H1 (cell line): ENCODE data around the gene USP6. TPM values are rescaled to one million over a fixed set of nuclear protein-coding genes. Genes with fewer than 3 reads are reported as not detected.

ENCODE experiments used
- CTCF ChIA-PET: fragments of 300-600 bp; sonication (Branson Sonifier 250); formaldehyde crosslinking; loops from one replicate; lab custom pipeline; 2021; ENCODE audit not compliant: partially characterized antibody; lab: Charles Lee
- POLR2A ChIA-PET: fragments of 300-600 bp; sonication (Branson Sonifier 250); formaldehyde crosslinking; loops from one replicate; lab custom pipeline; 2021; ENCODE audit warnings: inconsistent platforms; ENCODE audit not compliant: partially characterized antibody; lab: Charles Lee
- DNase-seq, 2 experiments: peaks; one replicate each; pipeline versions ENCODE4 v3.0.0 to v3.0.0-alpha.2; 2010 to 2022; ENCODE audit warnings: low spot score in 2 of 2, low read depth in 1 of 2, mixed read lengths in 1 of 2
- FAIRE-seq: peaks from 2 replicates; lab custom pipeline; 2011; peaks lifted over from hg19 to GRCh38; lab: Jason Lieb, UNC
- H2AFZ ChIP-seq: 2 replicates; pipeline ENCODE4 v1.8.1; 2012; ENCODE audit warnings: low read length, inconsistent platforms
- H2AK5ac ChIP-seq: 2 replicates; pipeline ENCODE4 v1.6.1; 2013; ENCODE audit warnings: low read depth, low read length
- H2BK120ac ChIP-seq: replicated peaks from 2 replicates; pipeline ENCODE3; 2013; ENCODE audit warnings: low read depth, low read length, inconsistent platforms
- H2BK12ac ChIP-seq: 2 replicates; pipeline ENCODE4 v1.6.1; 2013; ENCODE audit warnings: low read depth, low read length
- H2BK15ac ChIP-seq: 2 replicates; pipeline ENCODE4 v1.6.1; 2013; ENCODE audit warnings: low read length
- H2BK20ac ChIP-seq: 2 replicates; pipeline ENCODE4 v1.6.1; 2013; ENCODE audit warnings: low read length
- H2BK5ac ChIP-seq: 2 replicates; pipeline ENCODE4 v1.6.1; 2013; ENCODE audit warnings: low read depth, low read length
- H3K14ac ChIP-seq: 2 replicates; pipeline ENCODE4 v1.6.1; 2013; ENCODE audit warnings: inconsistent platforms; ENCODE audit not compliant: insufficient read length
- H3K18ac ChIP-seq: 2 replicates; pipeline ENCODE4 v1.6.1; 2013; ENCODE audit warnings: low read length; ENCODE audit errors: extremely low read depth
- H3K23ac ChIP-seq: 2 replicates; pipeline ENCODE4 v1.6.1; 2013; ENCODE audit warnings: inconsistent platforms; ENCODE audit not compliant: insufficient read length
- H3K23me2 ChIP-seq: 2 replicates; pipeline ENCODE4 v1.6.1; 2013; ENCODE audit warnings: low read depth, low read length
- H3K27ac ChIP-seq: 2 replicates; pipeline ENCODE4 v1.6.1; 2011; ENCODE audit warnings: low read depth, low read length, inconsistent platforms
- H3K27me3 ChIP-seq, 4 experiments: replicated peaks in 1 of 4; 1 replicate in 1 of 4; 2 replicates in 3 of 4; pipeline versions ENCODE4 v1.6.1 to v1.8.1; 2011 to 2013; ENCODE audit warnings: low read length in 3 of 4, mild to moderate bottlenecking in 3 of 4, inconsistent platforms in 2 of 4, mixed read lengths in 2 of 4, moderate library complexity in 1 of 4; ENCODE audit not compliant: control insufficient read depth in 3 of 4, insufficient read depth in 3 of 4; ENCODE audit errors: extremely low read depth in 1 of 4
- H3K36me3 ChIP-seq, 4 experiments: 2 replicates each; pipeline versions ENCODE4 v1.6.1 to v1.8.1; 2011 to 2013; ENCODE audit warnings: mild to moderate bottlenecking in 4 of 4, low read length in 3 of 4, moderate library complexity in 2 of 4, control low read depth in 1 of 4, inconsistent platforms in 1 of 4; ENCODE audit not compliant: insufficient read depth in 4 of 4, control insufficient read depth in 2 of 4
- H3K4ac ChIP-seq: replicated peaks from 2 replicates; pipeline ENCODE3; 2013; ENCODE audit warnings: low read length, low read depth, mixed read lengths, inconsistent platforms; ENCODE audit not compliant: insufficient read length
- H3K4me1 ChIP-seq, 4 experiments: replicated peaks in 1 of 4; 1 replicate in 1 of 4; 2 replicates in 3 of 4; pipeline versions ENCODE4 v1.6.1 to v1.8.1; 2011 to 2013; ENCODE audit warnings: low read length in 3 of 4, inconsistent platforms in 2 of 4, mixed read lengths in 1 of 4; ENCODE audit not compliant: insufficient read depth in 4 of 4, control insufficient read depth in 3 of 4
- H3K4me2 ChIP-seq, 2 experiments: 2 replicates each; pipeline versions ENCODE4 v1.6.1 to v1.8.1; 2011 to 2013; ENCODE audit warnings: low read depth in 2 of 2, low read length in 2 of 2, control low read depth in 1 of 2, inconsistent platforms in 1 of 2, mild to moderate bottlenecking in 1 of 2; ENCODE audit not compliant: insufficient read depth in 1 of 2
- H3K4me3 ChIP-seq, 4 experiments: fragments of 200-600, 300-600 bp in 1 of 4; sonication (generic), shearing (Covaris generic), sonication (Bioruptor Twin) in 1 of 4; 2 replicates each; pipeline versions ENCODE4 v1.5.1 to v1.8.1; 2011 to 2016; ENCODE audit warnings: low read length in 4 of 4, low read depth in 3 of 4, control low read depth in 2 of 4, inconsistent platforms in 2 of 4, mild to moderate bottlenecking in 2 of 4, mixed read lengths in 1 of 4, moderate library complexity in 1 of 4; ENCODE audit not compliant: insufficient read depth in 2 of 4; ENCODE audit errors: extremely low read depth in 1 of 4
- H3K56ac ChIP-seq: replicated peaks from 2 replicates; pipeline ENCODE3; 2013; ENCODE audit warnings: low read depth, mild to moderate bottlenecking, mixed read lengths, low read length, inconsistent platforms; ENCODE audit not compliant: insufficient read length
- H3K79me1 ChIP-seq: 2 replicates; pipeline ENCODE4 v1.6.1; 2013; ENCODE audit warnings: low read depth, low read length, control low read depth
- H3K79me2 ChIP-seq, 2 experiments: 2 replicates each; pipeline versions ENCODE4 v1.6.1 to v1.8.1; 2012 to 2013; ENCODE audit warnings: low read length in 2 of 2, mild to moderate bottlenecking in 2 of 2, inconsistent platforms in 1 of 2; ENCODE audit not compliant: insufficient read depth in 2 of 2, control insufficient read depth in 1 of 2
- H3K9ac ChIP-seq, 4 experiments: replicated peaks in 1 of 4; 1 replicate in 1 of 4; 2 replicates in 3 of 4; pipeline versions ENCODE4 v1.6.1 to v1.8.1; 2011 to 2013; ENCODE audit warnings: low read depth in 3 of 4, low read length in 3 of 4, control low read depth in 2 of 4, mild to moderate bottlenecking in 2 of 4, moderate library complexity in 2 of 4, inconsistent platforms in 1 of 4; ENCODE audit errors: extremely low read depth in 1 of 4
- H3K9me3 ChIP-seq, 2 experiments: 2 replicates each; pipeline versions ENCODE4 v1.6.1 to v1.8.1; 2012 to 2013; ENCODE audit warnings: mild to moderate bottlenecking in 2 of 2, moderate library complexity in 2 of 2, control low read depth in 1 of 2, inconsistent platforms in 1 of 2, low read depth in 1 of 2, low read length in 1 of 2, mixed read lengths in 1 of 2; ENCODE audit not compliant: insufficient read depth in 2 of 2
- H4K20me1 ChIP-seq, 2 experiments: replicated peaks in 1 of 2; 2 replicates each; pipeline versions ENCODE3 to v1.8.1; 2011 to 2013; ENCODE audit warnings: inconsistent platforms in 2 of 2, low read length in 2 of 2, mild to moderate bottlenecking in 1 of 2; ENCODE audit not compliant: insufficient read depth in 2 of 2, control insufficient read depth in 1 of 2
- H4K5ac ChIP-seq: 2 replicates; pipeline ENCODE4 v1.6.1; 2013; ENCODE audit warnings: low read length, low read depth, mixed read lengths, inconsistent platforms; ENCODE audit not compliant: insufficient read length
- H4K8ac ChIP-seq: 2 replicates; pipeline ENCODE4 v1.8.0; 2013; ENCODE audit warnings: mild to moderate bottlenecking, moderate library complexity, low read length, inconsistent platforms; ENCODE audit not compliant: insufficient read depth; ENCODE audit errors: extremely low read depth
- H4K91ac ChIP-seq: replicated peaks from 2 replicates; pipeline ENCODE3; 2013; ENCODE audit warnings: low read length, mixed read lengths, inconsistent platforms; ENCODE audit not compliant: insufficient read length
- ASH2L ChIP-seq: fragments of 200-600, 300-600 bp; sonication (generic); IDR thresholded peaks from one replicate; pipeline ENCODE4 v1.7.1; 2017; ENCODE audit warnings: low read length
- ATF3 ChIP-seq: IDR thresholded peaks from 2 replicates; pipeline ENCODE4 v1.6.1; 2011; ENCODE audit warnings: low read depth, mild to moderate bottlenecking, low read length; ENCODE audit not compliant: insufficient read depth
- BACH1 ChIP-seq: IDR thresholded peaks from 2 replicates; pipeline ENCODE4 v1.6.1; 2012; ENCODE audit warnings: low read length, improper control_type of control experiment
- CHD2 ChIP-seq: IDR thresholded peaks from 2 replicates; pipeline ENCODE4 v1.6.1; 2012; ENCODE audit warnings: low read length, improper control_type of control experiment
- GABPA ChIP-seq: IDR thresholded peaks from 2 replicates; pipeline ENCODE4 v1.6.1; 2011; ENCODE audit warnings: mild to moderate bottlenecking, low read length, moderate library complexity, borderline replicate concordance; ENCODE audit not compliant: insufficient read depth
- JUN ChIP-seq: IDR thresholded peaks from 2 replicates; pipeline ENCODE4 v1.6.1; 2011; ENCODE audit warnings: low read depth, mild to moderate bottlenecking, improper control_type of control experiment, low read length
- KDM4A ChIP-seq: IDR thresholded peaks from one replicate; pipeline ENCODE4 v1.7.1; 2012; ENCODE audit warnings: low read depth, mild to moderate bottlenecking, moderate library complexity, low read length, inconsistent platforms; ENCODE audit not compliant: severe bottlenecking
- NRF1 ChIP-seq: IDR thresholded peaks from 2 replicates; pipeline ENCODE4 v1.6.1; 2011; ENCODE audit warnings: mild to moderate bottlenecking, low read depth, low read length, improper control_type of control experiment
- SIN3A ChIP-seq, 2 experiments: IDR thresholded peaks in 1 of 2; conservative IDR thresholded peaks in 1 of 2; 2 replicates each; pipeline ENCODE4 v1.6.1; 2011 to 2012; ENCODE audit warnings: low read length in 2 of 2, improper control_type of control experiment in 1 of 2, low read depth in 1 of 2, mild to moderate bottlenecking in 1 of 2
- SP4 ChIP-seq: IDR thresholded peaks from 2 replicates; pipeline ENCODE4 v1.6.1; 2012; ENCODE audit warnings: low read length, inconsistent platforms
- TAF7 ChIP-seq: optimal IDR thresholded peaks from 2 replicates; pipeline ENCODE3; 2011; ENCODE audit warnings: low read depth, mild to moderate bottlenecking, inconsistent platforms, low read length, moderate library complexity, borderline replicate concordance
- TEAD4 ChIP-seq: IDR thresholded peaks from 2 replicates; pipeline ENCODE4 v1.6.1; 2012; ENCODE audit warnings: low read depth, low read length, inconsistent platforms, mixed read lengths
- WGBS, 2 experiments: shearing (Covaris generic) in 1 of 2; methylation state at CpG; one replicate each; pipeline versions ENCODE4 v1.1.6 to v1.1.7; 2013 to 2015; ENCODE audit warnings: low lambda C conversion rate in 2 of 2, mixed read lengths in 2 of 2, inconsistent platforms in 1 of 2, low coverage in 1 of 2, missing lambda C conversion rate in 1 of 2; ENCODE audit not compliant: insufficient replicate concordance in 2 of 2, insufficient coverage in 1 of 2, insufficient read length in 1 of 2; ENCODE audit errors: extremely low coverage in 1 of 2, missing lambda C conversion rate in 1 of 2; 5-methylcytosine and 5-hydroxymethylcytosine counted together
- polyA plus RNA-seq, 7 experiments: library from polyadenylated mRNA; depleted of rRNA in 3 of 7; stranded (reverse) in 5 of 7; unstranded in 2 of 7; fragments of >200 nt in 5 of 7; fragments of 200-250 nt in 2 of 7; gene quantifications; 1 replicate in 5 of 7; 2 replicates in 1 of 7; 4 replicates in 1 of 7; pipeline versions ENCODE4 v1.2.1 to v1.2.3, GENCODE V29; 2011 to 2013; ENCODE audit warnings: missing spikeins in 2 of 7, mixed read lengths in 2 of 7
- total RNA-seq: library from RNA; stranded (reverse); fragmentation: NEBNext Ultra II Directional; extraction: Animal tissue kit (Norgen Biotek cat#: 25700); gene quantifications from 2 replicates; pipeline ENCODE4 v1.2.1, GENCODE V29; 2021

The USP6 gene
- total and polyA plus RNA-seq, 2 of the 8 experiments (the other 6 are each of a cell fraction or from before 2014, with no cell fraction given) = 0.08 to 0.32 TPM

- Histone ChIP-seq H3K4me3 (no peak overlapping the region), H4K20me1 (peaks cover 0 to 2% of the 10 kb centered on the region in 2 experiments), H3K79me1 (no peaks in the 10 kb centered on the region; the same call in 1 of the 2 replicates), H3K23me2 (peaks cover 5% of the 10 kb centered on the region; the same call in 1 of the 2 replicates), H3K14ac (no peak overlapping the region), H2BK12ac (no peak overlapping the region), H2BK5ac (no peak overlapping the region), H2AFZ (no peak overlapping the region), H3K27me3 (peaks cover 0 to 26% (median 15%) of the 10 kb centered on the region in 4 experiments; a peak in 6 of 7 replicates), H3K4me1 (peaks cover 0 to 5% (median 2%) of the 10 kb centered on the region in 4 experiments; a peak in 3 of 7 replicates), H4K8ac (no peak overlapping the region), H4K5ac (no peak overlapping the region), H3K4ac (no peak overlapping the region), H3K56ac (no peak overlapping the region), H3K79me2 (no peaks in the 10 kb centered on the region), H2BK20ac (no peak overlapping the region), H2BK15ac (no peak overlapping the region), H2AK5ac (peak overlapping the region; percentile 75; the same call in 1 of the 2 replicates), H3K23ac (no peak overlapping the region), H3K9me3 (peaks cover 0 to 3% of the 10 kb centered on the region in 2 experiments; a peak in 1 of 4 replicates), H3K27ac (no peak overlapping the region), H2BK120ac (no peak overlapping the region), H3K9ac (no peak overlapping the region), H3K18ac (no peak overlapping the region), H3K4me2 (no peak overlapping the region; a peak in 1 of 4 replicates), H4K91ac (no peak overlapping the region), H3K36me3 (no peaks in the 10 kb centered on the region)
- ChIA-PET POLR2A (interaction anchor here (2.2 to 4.2 kb wide), 2 partner anchors 8 to 10 kb away, joined by 13 to 28 read pairs; partner anchors contain the start of gene ZNF232), CTCF (interaction anchor here (1.1 to 1.3 kb wide), 2 partner anchors 8 to 10 kb away, joined by 3 read pairs; no protein-coding TSS in a partner anchor)
- no peak for FAIRE-seq
- DNase-seq = no peak
- WGBS, 2 experiments = 89% methylated on average over 16 of the region's 16 CpGs; no CpG with 5 or more reads in 1 of the 2 experiments
- TF ChIP-seq SIN3A (conservative IDR thresholded peaks at IDR 0.05 in 1 of 2, IDR thresholded peaks at IDR 0.05 in 1 of 2; ENCODE audit: low read depth in 1 of 2, low read length in 2 of 2) (no peak), KDM4A (no peak), TAF7 (no peak), GABPA (no peak), TEAD4 (no peak), ATF3 (no peak), SP4 (no peak), CHD2 (no peak), JUN (no peak), ASH2L (no peak), NRF1 (no peak), BACH1 (no peak)
Observed at GRCh38 chr17:5121186-5121841, 5.5 kb downstream of the USP6 start.
